Esophagus squamous epithelium (tissue), 4 donors: ENCODE measurements around the gene SFPQ.

ENCODE experiments used
- CTCF ChIP-seq, 6 experiments: fragments of 450-650 bp in 4 of 6; fragments of 200-600 bp in 2 of 6; sonication (generic) in 2 of 6; IDR thresholded peaks; one replicate each; pipeline ENCODE4 v1.5.1; 2016 to 2019; ENCODE audit warnings: antibody characterized with exemption in 6 of 6, mild to moderate bottlenecking in 4 of 6, moderate library complexity in 4 of 6
- POLR2A ChIP-seq, 4 donors: fragments of 450-650 bp; IDR thresholded peaks; one replicate each; pipeline ENCODE4 v1.6.1; 2017; ENCODE audit warnings: antibody characterized with exemption in 4 of 4, mild to moderate bottlenecking in 4 of 4, moderate library complexity in 3 of 4

- TF ChIP-seq CTCF (IDR thresholded peaks at IDR 0.05) (no peak), POLR2A (IDR thresholded peaks at IDR 0.05) (no peak)
Measured at GRCh38 chr1:35222322-35223083, 29.6 kb upstream of the SFPQ start.
